Hair follicle dermal papilla cell (primary cell): ENCODE data around the gene KLK13. TPM values are rescaled to one million over a fixed set of nuclear protein-coding genes. Genes with fewer than 3 reads are reported as not detected.

ENCODE experiments used
- total RNA-seq: library from RNA; depleted of rRNA; stranded (reverse); fragments of >200 nt; gene quantifications from 2 replicates; pipeline ENCODE4 v1.2.3, GENCODE V29; 2012

The KLK13 gene
- total RNA-seq = not detected in 2 replicates

GRCh38 chr19:51064534-51065220 lies at the start of gene KLK13:
KLK13 (minus strand) TSS chr19:51065092; CDS start chr19:51065067, 25 bp downstream.

GRCh38 chr19:51108066-51108804 lies 43.3 kb upstream of the KLK13 start, which contains the start of gene CTU1:
CTU1 (minus strand) TSS chr19:51108409; CDS start chr19:51104569, 3,840 bp downstream.

GRCh38 chr19:51082611-51083010 lies 17.7 kb upstream of the KLK13 start, which contains the start of gene KLK14:
KLK14 (minus strand) TSS chr19:51082887; CDS start chr19:51082614, 273 bp downstream.

GRCh38 chr19:51034704-51035103 lies 30.2 kb downstream of the KLK13 start, which contains the start of gene KLK12:
KLK12 (minus strand) TSS chr19:51035002; CDS start chr19:51034621, 381 bp downstream.

GRCh38 chr19:51026554-51026831 lies 38.4 kb downstream of the KLK13 start, which contains the start of gene KLK11:
KLK11 (minus strand) TSS chr19:51026616; CDS start chr19:51025631, 985 bp downstream.

GRCh38 chr19:51019544-51019925 lies 45.4 kb downstream of the KLK13 start, which contains the start of gene KLK10:
KLK10 (minus strand) TSS chr19:51019709; CDS start chr19:51019130, 579 bp downstream.

Other genes starting within 250 kb of the KLK13 start
- not detected in 2 replicates for gene KLK1, start 241.3 kb downstream of the KLK13 start, total RNA-seq
- not detected in 2 replicates for gene KLK15, start 231.5 kb downstream of the KLK13 start, total RNA-seq
- not detected in 2 replicates for gene KLK3, start 210.2 kb downstream of the KLK13 start, total RNA-seq
- not detected in 2 replicates for gene KLK2, start 191.7 kb downstream of the KLK13 start, total RNA-seq
- gene KLK4, start 153.7 kb downstream of the KLK13 start, total RNA-seq = not detected in 2 replicates
- gene KLK5, start 112.1 kb downstream of the KLK13 start, total RNA-seq = 0.65 and 3.3 TPM in 2 replicates
- 0.61 TPM in 1 of 2 replicates, not detected in the other for gene KLK6, start 95.5 kb downstream of the KLK13 start, total RNA-seq
- 0.32 and 0.49 TPM in 2 replicates for gene KLK7, start 81.2 kb downstream of the KLK13 start, total RNA-seq
- gene KLK8, start 63.5 kb downstream of the KLK13 start, total RNA-seq = 0.16 and 0.49 TPM in 2 replicates
- gene KLK10, start 45.4 kb downstream of the KLK13 start, total RNA-seq = 0.12 TPM in 1 of 2 replicates, not detected in the other
- not detected in 2 replicates for gene KLK11, start 38.5 kb downstream of the KLK13 start, total RNA-seq
- not detected in 2 replicates for gene KLK12, start 30.1 kb downstream of the KLK13 start, total RNA-seq
- gene KLK14, start 17.8 kb upstream of the KLK13 start, total RNA-seq = not detected in 2 replicates
- 5.3 and 5.4 TPM in 2 replicates for gene CTU1, start 43.3 kb upstream of the KLK13 start, total RNA-seq
- not detected in 2 replicates for gene SIGLEC9, start 59.8 kb upstream of the KLK13 start, total RNA-seq
- not detected in 2 replicates for gene SIGLEC7, start 77.2 kb upstream of the KLK13 start, total RNA-seq
- gene CD33, start 160.0 kb upstream of the KLK13 start, total RNA-seq = not detected in 2 replicates
- not detected in 2 replicates for gene SIGLECL1, start 186.0 kb upstream of the KLK13 start, total RNA-seq
- gene IGLON5, start 246.6 kb upstream of the KLK13 start, total RNA-seq = not detected in 2 replicates